C1 segment of cervical spinal cord (tissue), 14 donors: ENCODE data around the gene DZIP3.

Experiments
- DNase-seq, 14 donors: peaks; one replicate each; lab custom pipeline; 2025; lab: John Stamatoyannopoulos, UW

Gene DZIP3

GRCh38 chr3:108698461-108698860 lies 108.9 kb downstream of the DZIP3 start:
- no peak for DNase-seq

- DNase-seq: no peak
Measured at GRCh38 chr3:108705045-108705444, 115.5 kb downstream of the DZIP3 start.

DNA sequence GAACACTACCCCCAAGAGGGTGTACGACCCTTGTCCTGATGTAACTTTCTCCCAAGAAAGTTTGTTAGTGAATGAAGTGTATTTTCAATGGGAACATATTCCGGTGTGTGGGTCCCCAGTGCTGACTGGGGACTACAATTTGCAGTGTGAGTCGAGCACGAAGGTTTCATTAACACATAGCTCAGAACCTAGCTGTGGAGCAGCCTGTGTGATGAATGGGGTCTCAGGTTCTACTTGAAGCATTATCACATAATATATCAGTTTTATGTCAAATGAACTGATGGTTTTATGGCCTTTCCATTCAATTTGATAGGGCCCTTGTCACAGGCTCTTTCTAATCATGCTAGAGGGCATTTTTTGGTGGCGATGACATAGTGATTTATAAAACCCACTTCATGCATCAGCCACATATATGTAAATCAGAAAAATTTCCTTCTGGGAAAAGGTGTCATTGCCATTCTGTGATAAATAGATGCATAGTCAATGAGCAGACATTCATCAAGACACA lies 123.5 kb downstream of the DZIP3 start:
- DNase-seq: no peak

DNA sequence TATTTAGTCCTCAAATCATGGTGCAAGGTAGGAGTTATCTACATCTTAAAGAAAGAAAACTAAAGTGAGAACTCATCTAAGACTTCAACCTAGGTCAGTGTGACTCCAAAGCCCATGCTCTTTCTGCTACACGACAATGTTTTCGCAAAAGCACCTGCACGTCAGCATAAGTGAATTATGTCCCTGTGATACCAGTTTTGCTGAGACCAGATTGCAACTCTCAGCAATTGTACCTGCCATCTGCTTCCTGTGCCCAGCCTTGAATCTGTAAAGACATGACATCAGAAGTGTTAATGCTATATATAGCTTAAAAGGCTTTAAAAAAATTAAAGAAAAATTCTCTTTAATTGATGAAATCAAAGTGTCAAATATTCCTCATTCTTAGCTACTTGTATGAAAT lies 124.3 kb downstream of the DZIP3 start:
- DNase-seq: no peak

GRCh38 chr3:108718454-108718853 lies 128.9 kb downstream of the DZIP3 start:
- no peak for DNase-seq

- no peak for DNase-seq
Measured at GRCh38 chr3:108719178-108719806, 129.8 kb downstream of the DZIP3 start.

- no peak for DNase-seq
Measured at GRCh38 chr3:108722724-108723123, 133.2 kb downstream of the DZIP3 start.

- no peak for DNase-seq
Measured at GRCh38 chr3:108724101-108724500, 134.6 kb downstream of the DZIP3 start.

- no peak for DNase-seq
Measured at GRCh38 chr3:108728105-108728504, 138.6 kb downstream of the DZIP3 start.

DNA sequence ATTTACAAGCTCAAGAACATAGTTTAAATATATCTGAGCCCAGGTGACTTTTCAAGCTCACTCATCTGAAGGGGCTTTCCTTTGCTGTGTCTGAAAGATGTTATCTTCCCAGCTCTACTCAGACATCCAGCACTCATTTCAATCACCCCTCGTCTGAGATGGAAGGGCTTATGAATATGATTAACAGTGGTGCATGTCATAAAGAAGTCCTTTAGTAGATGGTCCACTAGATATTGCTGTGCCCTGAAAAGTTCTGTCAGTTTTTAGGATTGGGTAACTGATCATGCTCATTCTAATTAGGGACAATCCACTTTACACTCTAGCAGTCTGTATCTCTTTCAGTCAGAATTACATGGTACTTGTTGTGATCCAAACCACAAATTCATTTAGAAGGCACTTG lies 139.4 kb downstream of the DZIP3 start:
- no peak for DNase-seq

- no peak for DNase-seq
Measured at GRCh38 chr3:108736821-108737220, 147.3 kb downstream of the DZIP3 start.

GRCh38 chr3:108742929-108743328 lies 153.4 kb downstream of the DZIP3 start:
- no peak for DNase-seq
